HG02943 (cell line): ENCODE data around the gene ECSCR.
"Not testable (repeated sequence)": the region's sequence is repeated elsewhere in the genome, so short reads cannot be mapped to it uniquely, and the experiment has no call there.

Source experiments
- ATAC-seq: cut with Tn5 transposase; IDR thresholded peaks from one replicate; pipeline ENCODE4 v1.9.1; 2021; ENCODE audit warnings: mild to moderate bottlenecking, low read depth, moderate library complexity; ENCODE audit not compliant: unreplicated experiment

ECSCR gene, protein sequence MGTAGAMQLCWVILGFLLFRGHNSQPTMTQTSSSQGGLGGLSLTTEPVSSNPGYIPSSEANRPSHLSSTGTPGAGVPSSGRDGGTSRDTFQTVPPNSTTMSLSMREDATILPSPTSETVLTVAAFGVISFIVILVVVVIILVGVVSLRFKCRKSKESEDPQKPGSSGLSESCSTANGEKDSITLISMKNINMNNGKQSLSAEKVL

DNA sequence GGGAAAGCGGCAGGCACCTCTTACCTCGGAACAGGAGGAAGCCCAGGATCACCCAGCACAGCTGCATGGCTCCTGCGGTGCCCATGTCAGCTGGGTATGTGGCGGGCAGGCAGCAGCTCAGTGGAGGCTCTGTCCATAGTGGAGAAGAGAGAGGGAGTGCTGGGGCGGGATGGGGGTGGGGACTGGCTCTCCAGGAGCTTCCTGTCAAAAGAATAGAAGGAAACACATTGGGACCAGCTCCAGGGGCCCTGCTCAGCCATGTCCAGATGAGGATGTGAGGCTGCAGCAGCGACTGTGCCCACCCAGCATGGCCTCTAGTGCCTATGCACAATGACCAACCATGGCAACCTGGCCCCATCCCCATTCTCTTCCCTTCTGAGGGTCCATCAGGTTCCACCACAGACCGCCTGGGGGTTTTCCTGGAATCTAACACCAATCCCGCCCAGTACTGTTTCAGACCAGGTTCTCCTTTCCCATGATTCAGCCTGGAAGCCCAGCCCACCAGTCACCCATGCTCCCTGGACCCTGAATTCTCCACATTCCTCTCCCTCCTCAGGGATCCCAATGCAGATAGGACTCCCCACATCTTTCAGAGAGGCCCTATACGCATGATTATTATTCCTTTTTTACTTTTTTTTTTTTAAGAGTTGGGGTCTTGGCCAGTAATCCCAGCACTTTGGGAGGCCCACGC lies at the start of gene ECSCR:
ECSCR (minus strand) TSS at position 158 of the 691 bp plus-strand sequence; CDS start at position 85, 73 bp downstream.
- no peak for ATAC-seq

DNA sequence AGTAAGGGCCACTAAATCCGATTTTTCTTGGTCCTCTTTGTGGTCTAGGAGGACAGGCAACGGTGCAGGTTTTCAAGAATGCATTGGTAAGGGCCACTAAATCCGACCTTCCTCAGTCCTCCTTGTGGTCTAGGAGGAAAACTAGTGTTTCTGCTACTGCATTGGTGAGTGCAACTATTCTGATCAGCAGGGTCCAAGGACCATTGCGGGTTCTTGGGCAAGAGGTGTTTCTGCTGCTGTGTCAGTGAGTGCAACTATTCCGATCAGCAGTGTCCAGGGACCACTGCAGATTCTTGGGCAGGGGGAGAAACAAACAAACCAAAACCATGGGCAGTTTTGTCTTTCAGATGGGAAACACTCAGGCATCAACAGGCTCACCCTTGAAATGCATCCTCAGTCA lies 42.2 kb upstream of the ECSCR start:
- not testable (repeated sequence) for ATAC-seq

DNA sequence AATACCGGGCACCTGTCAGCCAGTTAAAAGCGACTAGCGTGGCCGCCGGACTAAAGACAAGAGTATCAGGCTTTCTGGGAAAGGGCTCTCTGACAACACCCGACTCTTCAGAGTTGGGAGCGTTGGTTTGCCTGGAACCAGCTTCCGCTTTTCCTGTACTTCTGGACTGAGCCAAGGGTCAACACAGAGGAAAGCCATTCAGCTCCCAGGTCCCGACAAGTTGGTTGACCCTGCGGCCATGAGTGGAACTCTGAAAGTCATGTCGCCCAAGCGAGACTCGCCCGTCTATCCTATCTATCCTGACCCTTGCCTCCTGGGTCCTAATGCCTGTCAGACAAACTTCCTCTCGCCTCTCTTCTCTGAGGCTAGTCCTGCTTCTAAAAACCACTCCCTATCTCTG lies 41.3 kb upstream of the ECSCR start:
- ATAC-seq: not testable (repeated sequence)

DNA sequence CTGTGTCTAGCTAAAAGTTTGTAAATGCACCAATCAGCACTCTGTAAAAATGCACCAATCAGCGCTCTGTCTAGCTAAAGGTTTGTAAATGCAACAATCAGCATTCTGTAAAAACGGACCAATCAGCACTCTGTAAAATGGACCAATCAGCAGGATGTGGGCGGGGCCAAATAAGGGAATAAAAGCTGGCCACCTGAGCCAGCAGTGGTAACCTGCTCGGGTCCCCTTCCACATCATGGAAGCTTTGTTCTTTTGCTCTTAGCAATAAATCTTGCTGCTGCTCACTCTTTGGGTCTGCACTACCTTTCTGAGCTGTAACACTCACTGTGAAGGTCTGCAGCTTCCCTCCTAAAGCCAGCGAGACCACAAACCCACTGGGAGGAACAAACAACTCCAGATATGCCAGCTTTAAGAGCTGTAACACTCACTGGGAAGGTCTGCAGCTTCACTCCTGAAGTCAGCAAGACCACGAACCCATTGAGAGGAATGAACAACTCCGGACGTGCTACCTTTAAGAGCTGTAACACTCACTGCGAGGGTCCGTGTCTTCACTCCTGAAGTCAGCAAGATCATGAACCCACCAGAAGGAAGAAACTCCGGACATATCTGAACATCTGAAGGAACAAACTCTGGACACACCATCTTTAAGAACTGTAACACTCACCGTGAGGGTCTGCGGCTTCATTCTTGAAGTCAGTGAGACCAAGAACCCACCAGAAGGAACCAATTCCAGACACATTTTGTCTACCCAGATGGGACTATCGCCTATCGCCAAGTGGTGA lies 40.7 kb upstream of the ECSCR start:
- ATAC-seq: not testable (repeated sequence)

DNA sequence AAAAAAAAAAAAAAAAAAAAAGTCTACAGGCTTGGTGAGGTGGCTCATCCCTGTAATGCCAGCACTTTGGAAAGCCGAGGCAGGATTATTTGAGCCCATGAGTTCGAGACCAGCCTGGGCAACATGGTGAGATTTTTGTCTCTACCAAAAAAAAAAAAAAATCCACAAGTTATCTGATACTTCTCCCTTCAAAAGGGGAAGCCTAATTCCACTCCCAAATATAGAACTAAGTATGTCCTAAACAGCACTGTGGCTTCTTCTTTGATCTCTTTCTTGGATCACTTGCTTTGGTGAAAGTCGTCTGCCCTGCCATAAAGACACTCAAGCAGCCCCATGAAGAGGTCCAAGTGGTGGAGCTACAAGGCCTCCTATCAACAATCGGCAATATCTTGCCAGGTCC lies 38.8 kb upstream of the ECSCR start:
- ATAC-seq: no peak

DNA sequence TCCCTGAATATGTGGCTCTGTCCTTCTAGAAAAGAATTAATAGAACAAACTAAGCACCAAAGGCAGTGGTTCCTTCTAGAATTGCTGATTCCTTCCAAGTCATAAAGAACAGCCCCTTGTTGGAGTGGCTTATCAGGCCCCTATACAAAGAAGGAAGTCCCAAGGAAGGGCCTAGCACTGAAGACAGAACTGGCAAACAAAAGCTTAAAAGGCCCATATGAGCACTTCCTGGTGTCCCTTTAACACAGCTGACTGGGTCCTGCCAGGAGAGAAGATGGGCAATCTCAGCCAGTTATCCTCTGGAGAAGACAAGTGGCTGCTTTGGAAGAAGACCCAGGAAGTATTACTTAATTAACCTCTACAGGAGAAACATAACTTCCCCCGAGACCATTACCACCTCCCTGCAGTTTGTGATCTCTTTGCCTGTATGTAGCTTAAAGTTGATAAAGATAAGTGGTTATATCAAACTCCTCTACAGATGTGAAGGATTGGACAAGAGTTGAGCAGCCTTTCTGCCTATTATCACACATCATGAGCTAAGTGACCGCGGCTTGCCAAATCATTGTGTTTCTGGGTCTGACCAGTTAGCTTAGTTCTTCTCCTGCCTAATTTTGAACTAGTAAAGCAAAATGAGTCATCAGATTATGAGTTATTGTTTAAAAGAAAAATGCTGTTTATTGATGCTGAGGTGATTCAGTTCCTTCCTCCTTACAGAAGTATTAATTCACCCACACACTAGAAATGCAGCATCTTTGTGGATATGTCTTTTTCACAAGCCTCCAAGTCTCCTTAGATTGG lies 33.3 kb upstream of the ECSCR start:
- ATAC-seq: no peak

DNA sequence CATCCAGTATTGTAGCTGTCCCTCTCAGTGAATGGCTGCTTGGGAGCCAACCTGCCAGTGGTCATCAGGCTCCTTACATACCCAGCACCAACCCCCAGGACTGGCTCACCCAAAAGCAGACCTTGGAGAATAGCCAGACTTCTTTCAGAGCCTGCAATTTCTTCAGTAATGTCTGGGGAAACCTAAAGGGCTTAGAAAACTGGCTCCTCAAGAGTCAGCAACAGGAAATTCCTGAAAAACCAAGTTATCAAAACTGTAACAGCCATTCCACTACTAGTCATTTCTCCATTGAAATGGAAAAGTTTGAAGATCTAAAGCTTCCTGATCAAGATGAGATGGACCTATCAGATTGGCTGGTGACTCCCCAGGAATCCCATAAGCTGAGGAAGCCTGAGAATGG lies 32.3 kb upstream of the ECSCR start:
- ATAC-seq: no peak

DNA sequence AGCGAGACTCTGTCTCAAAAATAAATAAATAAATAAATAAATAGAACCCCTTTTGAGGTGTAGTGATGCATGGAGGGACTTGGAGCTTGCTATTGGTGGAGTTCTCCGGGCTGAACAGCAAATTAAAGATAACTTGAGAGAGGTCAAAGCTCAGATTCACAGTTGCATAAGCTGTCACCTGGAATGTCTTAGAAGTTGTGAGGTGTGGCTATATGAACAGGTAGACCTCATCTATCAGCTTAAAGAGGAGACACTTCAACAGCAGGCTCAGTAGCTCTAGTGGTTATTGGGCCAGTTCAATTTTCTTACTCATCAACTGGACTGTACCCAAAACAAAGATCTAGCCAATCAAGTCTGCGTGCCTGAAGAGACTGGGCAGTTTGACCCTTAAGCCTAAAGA lies 31.7 kb upstream of the ECSCR start:
- no peak for ATAC-seq

DNA sequence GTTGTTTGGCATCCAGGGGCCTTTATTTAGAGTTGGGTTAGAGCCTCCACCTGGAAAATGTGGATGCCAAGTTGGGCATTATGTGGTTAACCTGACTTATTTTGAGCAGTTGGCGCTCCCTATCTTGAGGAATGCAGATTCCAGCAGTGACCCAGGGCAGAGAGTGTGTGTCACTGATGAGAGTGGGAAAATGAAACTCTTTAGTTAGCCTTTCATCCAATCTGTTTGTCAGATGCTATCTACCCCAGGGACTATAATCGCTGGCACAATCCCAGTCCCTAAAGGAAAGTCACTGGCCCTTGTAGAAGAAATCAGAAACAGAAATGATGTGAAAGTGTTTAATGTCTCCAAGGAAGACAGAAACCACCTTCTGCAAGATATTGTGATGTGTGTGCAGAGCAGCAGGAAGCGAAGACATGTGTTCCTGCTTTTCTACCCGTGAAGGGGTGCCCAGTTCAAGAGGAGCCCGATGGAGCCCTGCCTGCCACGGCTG lies 30.2 kb upstream of the ECSCR start:
- ATAC-seq: no peak

DNA sequence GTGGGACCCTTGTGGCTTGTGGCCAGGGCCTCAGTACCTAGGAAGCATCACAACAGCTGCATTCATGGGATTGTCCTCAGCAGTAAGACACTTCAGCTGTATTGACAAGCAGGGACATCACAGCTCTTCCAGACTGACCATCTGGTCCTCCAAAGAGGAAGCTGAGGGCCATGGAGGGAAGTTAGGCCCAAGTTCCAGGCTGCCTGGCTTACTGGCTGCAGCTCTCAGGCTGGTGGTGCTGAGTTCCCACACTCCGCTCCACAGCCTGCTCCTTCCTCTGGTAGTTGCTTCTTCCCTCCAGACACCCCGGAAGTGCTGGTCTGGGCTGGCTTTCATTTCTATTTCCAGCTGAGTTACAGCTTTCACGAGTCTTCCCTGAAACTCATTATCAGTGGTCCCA lies 25.7 kb upstream of the ECSCR start:
- ATAC-seq: no peak

DNA sequence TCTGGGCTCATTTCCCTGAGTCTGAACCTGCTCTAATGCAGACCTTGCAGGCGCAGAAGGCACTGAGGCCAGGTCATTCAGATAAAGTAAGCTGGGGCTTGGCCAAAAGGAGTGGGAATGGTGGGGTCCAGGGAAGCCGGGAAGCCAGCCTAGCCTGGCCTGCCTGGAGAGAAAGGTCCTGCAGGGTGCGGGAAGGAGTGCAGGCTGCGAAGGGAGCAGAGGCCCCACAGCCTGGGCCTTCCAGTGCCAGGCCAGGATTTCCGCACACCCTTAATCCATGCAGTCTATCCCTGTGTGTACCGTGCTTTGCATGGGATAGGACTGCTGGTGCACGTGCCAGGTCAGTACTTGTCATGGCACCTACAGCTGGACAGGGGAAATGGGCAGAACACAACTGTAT lies 23.7 kb upstream of the ECSCR start:
- no peak for ATAC-seq

DNA sequence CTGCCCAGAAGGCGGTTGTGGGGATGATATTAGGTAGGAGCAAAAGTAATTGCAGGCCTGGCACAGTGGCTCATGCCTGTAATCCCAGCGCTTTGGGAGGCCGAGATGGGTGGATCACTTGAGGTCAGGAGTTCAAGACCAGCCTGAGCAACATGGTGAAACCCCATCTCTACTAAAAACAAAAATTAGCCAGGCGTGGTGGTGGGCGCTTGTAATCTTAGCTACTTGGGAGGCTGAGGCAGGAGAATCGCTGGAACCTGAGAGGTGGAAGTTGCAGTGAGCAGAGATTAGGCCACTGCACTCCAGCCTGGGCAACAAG lies 20.3 kb upstream of the ECSCR start:
- ATAC-seq: not testable (repeated sequence)

DNA sequence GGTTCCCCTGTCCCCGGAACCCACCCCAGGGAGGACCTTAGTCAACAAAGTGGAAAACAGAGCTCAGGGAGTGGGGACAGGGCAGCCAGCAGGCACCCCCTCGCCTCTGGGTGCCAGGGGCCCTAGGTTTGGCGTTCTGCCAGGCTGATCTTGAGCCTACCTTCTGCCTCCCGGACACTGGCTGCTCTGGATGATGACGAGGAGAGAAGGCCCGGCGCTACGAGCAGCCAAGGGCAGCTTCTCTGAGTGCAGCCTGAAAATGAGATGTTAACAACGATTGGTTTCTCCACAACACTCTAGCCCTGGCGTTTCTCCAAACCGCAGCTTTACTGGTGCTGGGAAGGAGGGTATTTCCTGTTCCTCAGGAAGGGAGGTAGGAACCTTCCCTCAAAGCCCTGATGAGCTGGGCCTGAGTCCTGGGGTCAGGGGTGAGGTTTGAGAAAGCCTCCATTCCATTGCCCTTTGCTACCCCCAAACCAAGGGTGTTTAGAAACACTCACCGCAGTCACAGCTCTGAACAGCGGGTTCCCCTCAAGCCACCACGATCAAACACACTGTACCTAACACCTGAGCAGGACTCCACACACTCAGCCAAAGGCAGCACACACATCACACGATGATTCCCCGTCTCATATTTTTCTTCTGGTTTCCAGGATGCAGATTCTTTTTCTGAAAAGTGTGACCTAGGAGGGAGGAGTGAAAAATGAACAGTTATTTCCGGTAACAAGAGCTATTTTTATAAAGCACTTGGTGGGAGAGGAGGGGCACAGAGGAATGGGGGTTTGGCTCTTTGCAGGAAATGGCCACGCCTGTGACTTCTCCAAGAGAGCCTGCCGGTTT lies 19.7 kb upstream of the ECSCR start, which contains the start of gene STING1:
STING1 (minus strand) TSS at position 709 of the 840 bp plus-strand sequence. CDS start 1,054 bp downstream, outside the sequence.
- ATAC-seq: no peak

DNA sequence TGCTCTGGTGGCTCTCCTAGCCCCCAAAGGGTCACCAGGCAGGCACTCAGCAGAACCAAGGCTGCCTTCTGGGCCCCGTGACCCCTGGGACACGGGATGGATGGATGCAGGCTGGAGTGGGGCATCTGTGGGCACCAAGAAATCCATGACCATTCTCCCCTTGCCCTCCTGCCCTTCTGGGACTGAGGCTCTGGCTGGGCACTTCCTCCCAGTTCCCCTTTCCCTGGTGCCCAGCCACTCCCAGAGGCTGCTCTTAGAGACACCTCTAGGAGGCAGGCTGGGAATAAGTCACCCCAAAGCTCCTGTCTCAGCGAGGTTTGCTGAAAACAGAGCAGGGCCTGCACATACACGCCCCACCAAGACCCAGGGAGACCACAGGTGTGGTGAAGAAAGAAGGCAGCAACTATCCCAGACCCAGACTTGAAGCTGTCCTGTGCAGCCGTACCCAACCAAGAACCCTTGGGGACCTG lies 19.1 kb upstream of the ECSCR start:
- no peak for ATAC-seq

DNA sequence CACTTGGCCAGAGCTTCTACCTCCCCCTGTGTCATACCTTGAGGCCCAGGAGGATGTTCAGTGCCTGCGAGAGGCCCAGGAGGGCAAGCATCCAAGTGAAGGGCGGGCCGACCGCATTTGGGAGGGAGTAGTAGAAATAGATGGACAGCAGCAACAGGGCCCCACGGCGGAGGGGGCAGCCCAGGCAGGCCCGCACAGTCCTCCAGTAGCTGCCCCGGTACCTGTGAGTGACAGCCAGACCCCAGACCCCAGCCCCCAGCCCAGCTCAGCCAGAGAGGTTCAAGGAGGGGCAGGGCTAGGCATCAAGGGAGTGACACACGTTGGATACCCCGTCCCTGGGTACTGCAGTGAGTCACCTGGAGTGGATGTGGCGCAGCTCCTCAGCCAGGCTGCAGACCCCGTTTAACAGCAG lies 18.6 kb upstream of the ECSCR start:
- no peak for ATAC-seq

DNA sequence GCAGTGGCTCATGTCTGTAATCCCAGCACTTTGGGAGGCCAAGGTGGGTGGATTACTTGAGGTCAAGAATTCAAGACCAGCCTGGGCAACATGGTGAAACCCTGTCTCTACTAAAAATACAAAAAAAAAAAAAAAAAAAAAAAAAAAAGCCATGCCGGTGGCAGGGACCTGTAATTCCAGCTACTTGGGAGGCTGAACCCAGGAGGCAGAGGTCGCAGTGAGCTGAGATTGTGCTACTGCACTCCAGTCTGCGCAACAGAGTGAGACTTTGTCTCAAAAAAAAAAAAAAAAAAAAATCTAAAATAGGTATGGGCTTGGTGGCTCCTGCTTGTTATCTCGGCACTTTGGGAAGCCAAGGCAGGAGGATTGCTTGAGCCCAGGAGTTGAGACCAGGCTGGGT lies 17.2 kb upstream of the ECSCR start:
- ATAC-seq: not testable (repeated sequence)

DNA sequence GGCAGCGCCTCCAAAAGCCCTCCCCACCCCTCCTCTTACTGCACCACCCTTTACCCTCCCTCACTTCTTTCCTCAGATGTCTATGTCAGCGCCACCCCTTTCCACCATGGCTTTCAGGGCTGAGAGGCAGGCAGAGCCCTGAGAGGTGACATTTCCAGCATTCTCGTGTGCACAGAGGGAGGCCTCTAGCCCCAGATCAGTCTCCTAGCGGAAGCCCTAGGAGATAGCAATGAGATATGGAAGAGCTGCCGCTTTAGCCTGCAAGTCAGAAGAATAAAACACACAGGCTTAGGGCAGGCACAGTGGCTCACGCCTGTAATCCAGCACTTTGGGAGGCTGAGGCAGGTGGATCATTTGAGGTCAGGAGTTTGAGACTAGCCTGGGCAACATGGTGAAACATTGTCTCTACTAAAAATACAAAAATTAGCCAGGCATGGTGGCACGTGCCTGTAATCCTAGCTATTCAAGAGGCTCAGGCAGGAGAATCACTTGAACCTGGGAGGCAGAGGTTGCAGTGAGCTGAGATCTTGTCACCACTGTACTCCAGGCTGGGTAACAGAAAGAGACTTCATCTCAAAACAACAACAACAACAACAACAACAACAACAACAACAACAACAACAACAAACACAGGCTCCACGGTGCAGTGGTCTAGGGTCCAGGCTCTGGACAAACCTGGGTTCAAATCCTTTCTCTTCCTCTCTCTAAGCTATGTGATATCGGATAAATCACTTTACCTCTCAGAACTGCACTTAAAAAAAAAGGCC lies 16.3 kb upstream of the ECSCR start:
- ATAC-seq: not testable (repeated sequence)

DNA sequence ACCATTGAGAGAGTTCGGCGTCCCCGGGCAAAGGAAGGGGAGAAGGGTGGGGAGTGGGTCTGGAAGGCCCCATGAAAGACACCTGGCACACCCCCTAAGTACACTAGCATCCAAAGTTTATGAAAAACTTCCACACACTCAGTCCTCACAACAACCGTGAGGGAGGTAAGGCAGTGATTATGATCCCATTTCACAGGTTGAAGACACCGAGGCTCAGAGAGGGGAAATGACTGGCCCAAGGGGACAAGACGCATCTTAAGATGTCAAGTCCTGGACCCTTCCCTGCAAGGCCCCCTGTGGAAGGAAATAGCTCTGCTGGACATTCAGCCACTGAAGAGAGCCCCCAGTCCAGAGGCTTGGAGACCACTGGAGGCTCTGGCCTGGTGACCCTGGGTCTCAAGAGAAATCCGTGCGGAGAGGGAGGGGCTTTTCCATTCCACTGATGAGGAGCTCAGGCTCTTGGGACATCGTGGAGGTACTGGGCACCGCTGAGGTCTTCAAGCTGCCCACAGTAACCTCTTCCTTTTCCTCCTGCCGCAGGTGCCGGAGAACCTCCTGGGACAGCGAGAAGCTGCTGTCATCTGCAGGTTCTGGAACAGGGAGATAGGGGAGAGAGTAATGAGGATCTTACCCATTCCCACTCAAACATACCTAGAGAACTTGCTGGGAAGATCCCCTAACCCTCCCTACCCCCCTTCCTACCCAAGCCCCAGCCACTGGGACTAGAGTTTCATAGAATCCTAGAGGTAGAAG lies 13.5 kb upstream of the ECSCR start:
- ATAC-seq: no peak
